Measurements from ENCODE around the gene PRKN. TPM values are rescaled to one million over a fixed set of nuclear protein-coding genes. Genes with fewer than 3 reads are reported as not detected.

PRKN gene
- total RNA-seq, 2 donors from 2014 or later: 3.3 to 4.8 TPM

GRCh38 chr6:161355696-161356095 is 1371.9 kb downstream of the PRKN start:
- 93 to 96% methylated on average over 10 of the region's 10 CpGs for WGBS, 2 experiments (ENCODE audit: insufficient coverage in 1 of 2, insufficient read length in 1 of 2)
- DNase-seq: no peak
- H3K27ac Mint-ChIP-seq: no peak overlapping the region
- Histone ChIP-seq H3K36me3 (ENCODE audit: control insufficient read depth, insufficient read depth, low read length) (no peaks in the 10 kb centered on the region), H3K27me3 (ENCODE audit: control insufficient read depth, insufficient read depth, low read length, poor library complexity, severe bottlenecking) (no peaks in the 10 kb centered on the region), H3K4me3 (ENCODE audit: low read length) (no peak overlapping the region), H3K9me3 (ENCODE audit: control insufficient read depth, low read length) (no peaks in the 10 kb centered on the region), H3K9ac (ENCODE audit: extremely low read depth, low read length, poor library complexity, severe bottlenecking) (no peak overlapping the region), H3K4me1 (ENCODE audit: control insufficient read depth, insufficient read depth, low read length) (no peaks in the 10 kb centered on the region), H3K27ac (ENCODE audit: low read depth, low read length) (no peak overlapping the region)
- TF ChIP-seq CTCF (conservative IDR thresholded peaks at IDR 0.05): no peak
- H3K36me3 Mint-ChIP-seq (ENCODE audit: low read depth): no peaks in the 10 kb centered on the region
- no peaks in the 10 kb centered on the region for H3K27me3 Mint-ChIP-seq (ENCODE audit: insufficient read depth)
- H3K4me3 Mint-ChIP-seq: no peak overlapping the region
- no peaks in the 10 kb centered on the region for H3K9me3 Mint-ChIP-seq
- H3K4me1 Mint-ChIP-seq: no peaks in the 10 kb centered on the region

GRCh38 chr6:161354956-161355355 is 1372.6 kb downstream of the PRKN start:
- no peak for TF ChIP-seq CTCF (conservative IDR thresholded peaks at IDR 0.05)
- no peaks in the 10 kb centered on the region for H3K9me3 Mint-ChIP-seq
- Histone ChIP-seq H3K4me3 (ENCODE audit: low read length) (no peak overlapping the region), H3K27me3 (ENCODE audit: control insufficient read depth, insufficient read depth, low read length, poor library complexity, severe bottlenecking) (no peaks in the 10 kb centered on the region), H3K4me1 (ENCODE audit: control insufficient read depth, insufficient read depth, low read length) (no peaks in the 10 kb centered on the region), H3K9me3 (ENCODE audit: control insufficient read depth, low read length) (no peaks in the 10 kb centered on the region), H3K36me3 (ENCODE audit: control insufficient read depth, insufficient read depth, low read length) (no peaks in the 10 kb centered on the region), H3K27ac (ENCODE audit: low read depth, low read length) (no peak overlapping the region), H3K9ac (ENCODE audit: extremely low read depth, low read length, poor library complexity, severe bottlenecking) (no peak overlapping the region)
- H3K27me3 Mint-ChIP-seq (ENCODE audit: insufficient read depth): no peaks in the 10 kb centered on the region
- H3K4me3 Mint-ChIP-seq: no peak overlapping the region
- no peaks in the 10 kb centered on the region for H3K36me3 Mint-ChIP-seq (ENCODE audit: low read depth)
- no peak overlapping the region for H3K27ac Mint-ChIP-seq
- no peak for DNase-seq
- H3K4me1 Mint-ChIP-seq: peaks cover 1% of the 10 kb centered on the region
- 97 to 100% methylated on average over 9 to 13 of the region's 13 CpGs for WGBS, 2 experiments (ENCODE audit: insufficient coverage in 1 of 2, insufficient read length in 1 of 2)

- DNase-seq: no peak
- no peaks in the 10 kb centered on the region for H3K36me3 Mint-ChIP-seq (ENCODE audit: low read depth)
- H3K27ac ChIP-seq (ENCODE audit: low read depth, low read length): no peak overlapping the region
- no peaks in the 10 kb centered on the region for H3K36me3 ChIP-seq (ENCODE audit: control insufficient read depth, insufficient read depth, low read length)
- peaks cover 1% of the 10 kb centered on the region for H3K4me1 Mint-ChIP-seq
- H3K9ac ChIP-seq (ENCODE audit: extremely low read depth, low read length, poor library complexity, severe bottlenecking): no peak overlapping the region
- no peaks in the 10 kb centered on the region for H3K27me3 ChIP-seq (ENCODE audit: control insufficient read depth, insufficient read depth, low read length, poor library complexity, severe bottlenecking)
- no peaks in the 10 kb centered on the region for H3K9me3 Mint-ChIP-seq
- no peak overlapping the region for H3K4me3 Mint-ChIP-seq
- no peak overlapping the region for H3K4me3 ChIP-seq (ENCODE audit: low read length)
- no peak overlapping the region for H3K27ac Mint-ChIP-seq
- TF ChIP-seq CTCF (conservative IDR thresholded peaks at IDR 0.05): no peak
- H3K27me3 Mint-ChIP-seq (ENCODE audit: insufficient read depth): no peaks in the 10 kb centered on the region
- no peaks in the 10 kb centered on the region for H3K4me1 ChIP-seq (ENCODE audit: control insufficient read depth, insufficient read depth, low read length)
- WGBS, 2 experiments (ENCODE audit: insufficient coverage in 1 of 2, insufficient read length in 1 of 2): 95 to 96% methylated on average over 9 to 12 of the region's 12 CpGs
- H3K9me3 ChIP-seq (ENCODE audit: control insufficient read depth, low read length): no peaks in the 10 kb centered on the region
Observed at GRCh38 chr6:161354276-161354840, 1373.2 kb downstream of the PRKN start.

Data from endodermal cell (in vitro differentiated cells).